SK-N-MC (cell line): Measurements from ENCODE around the gene ARMS2.
A peak's percentile ranks its signal among the peaks of the same experiment; 100 is the strongest.

Experiments used
- DNase-seq: peaks from one replicate; pipeline ENCODE4 v3.0.0-alpha.2; 2011; ENCODE audit warnings: low read depth, low spot score
- H3K27ac ChIP-seq: fragments of 200-600 bp; sonication (generic); 2 replicates; pipeline ENCODE4 v1.5.1; 2016; ENCODE audit warnings: mixed run types
- H3K36me3 ChIP-seq: fragments of 200-600 bp; sonication (generic); 2 replicates; pipeline ENCODE4 v1.6.1; 2017; ENCODE audit warnings: antibody characterized with exemption, low read length, mixed read lengths; ENCODE audit not compliant: insufficient read depth
- H3K4me3 ChIP-seq: fragments of 200-600 bp; sonication (generic); 2 replicates; pipeline ENCODE4 v1.5.1; 2016
- H3K9ac ChIP-seq: fragments of 200-600 bp; sonication (generic); 2 replicates; pipeline ENCODE4 v1.8.0; 2017; ENCODE audit warnings: mixed run types, mixed read lengths; ENCODE audit not compliant: insufficient read length
- H3K9me3 ChIP-seq: fragments of 200-600 bp; sonication (generic); 2 replicates; pipeline ENCODE4 v1.6.1; 2017; ENCODE audit warnings: low read depth, mild to moderate bottlenecking, antibody characterized with exemption, low read length, moderate library complexity, mixed read lengths
- EZH2 ChIP-seq: fragments of 200-600 bp; sonication (generic); IDR thresholded peaks from one replicate; pipeline ENCODE4 v1.6.1; 2017; ENCODE audit warnings: antibody characterized with exemption
- FOXP2 ChIP-seq: optimal IDR thresholded peaks from 2 replicates; pipeline ENCODE3; 2011; ENCODE audit warnings: mild to moderate bottlenecking, moderate library complexity; ENCODE audit not compliant: insufficient read depth; ENCODE audit errors: extremely low read length, control extremely low read depth
- POLR2AphosphoS5 ChIP-seq: IDR thresholded peaks from 2 replicates; pipeline ENCODE4 v1.6.1; 2012; ENCODE audit warnings: mild to moderate bottlenecking, low read depth, low read length, borderline replicate concordance

Gene ARMS2

GRCh38 chr10:122421742-122422141 is 32.7 kb upstream of the ARMS2 start:
- TF ChIP-seq FOXP2 = no peak
- DNase-seq = no peak
- Histone ChIP-seq H3K27ac (no peak overlapping the region), H3K9ac (no peak overlapping the region), H3K9me3 (no peaks in the 10 kb centered on the region), H3K4me3 (no peak overlapping the region), H3K36me3 (no peaks in the 10 kb centered on the region)

- DNase-seq = no peak
- Histone ChIP-seq H3K9me3 (no peaks in the 10 kb centered on the region), H3K9ac (no peak overlapping the region), H3K4me3 (no peak overlapping the region), H3K27ac (no peak overlapping the region), H3K36me3 (no peaks in the 10 kb centered on the region)
- TF ChIP-seq POLR2AphosphoS5 (no peak), FOXP2 (no peak), EZH2 (no peak)
Measured at GRCh38 chr10:122422266-122422989, 32.0 kb upstream of the ARMS2 start.

GRCh38 chr10:122424059-122424458 is 30.4 kb upstream of the ARMS2 start:
- no peaks in the 10 kb centered on the region for H3K36me3 ChIP-seq

GRCh38 chr10:122426829-122427228 is 27.6 kb upstream of the ARMS2 start:
- Histone ChIP-seq H3K27ac (no peak overlapping the region), H3K4me3 (no peak overlapping the region), H3K9me3 (no peaks in the 10 kb centered on the region), H3K9ac (no peak overlapping the region), H3K36me3 (no peaks in the 10 kb centered on the region)
- no peak for TF ChIP-seq FOXP2
- TF ChIP-seq EZH2 = no peak
- no peak for TF ChIP-seq POLR2AphosphoS5
- no peak for DNase-seq

More at GRCh38 chr10:122424059-122424458, 30.4 kb upstream of the ARMS2 start:
- TF ChIP-seq FOXP2 (no peak), POLR2AphosphoS5 (no peak), EZH2 (no peak)
- H3K9ac ChIP-seq = no peak overlapping the region
- no peak overlapping the region for H3K27ac ChIP-seq
- no peaks in the 10 kb centered on the region for H3K9me3 ChIP-seq
- DNase-seq = no peak
- H3K4me3 ChIP-seq = no peak overlapping the region

- Histone ChIP-seq H3K9me3 (no peaks in the 10 kb centered on the region), H3K9ac (no peak overlapping the region), H3K27ac (no peak overlapping the region), H3K4me3 (no peak overlapping the region), H3K36me3 (no peaks in the 10 kb centered on the region)
- no peak for DNase-seq
- TF ChIP-seq EZH2 (no peak), FOXP2 (no peak), POLR2AphosphoS5 (no peak)
Measured at GRCh38 chr10:122427280-122427679, 27.2 kb upstream of the ARMS2 start.

GRCh38 chr10:122435212-122435827 is 19.1 kb upstream of the ARMS2 start:
- Histone ChIP-seq H3K36me3 (no peaks in the 10 kb centered on the region), H3K4me3 (no peak overlapping the region), H3K9me3 (no peaks in the 10 kb centered on the region), H3K9ac (no peak overlapping the region), H3K27ac (no peak overlapping the region)
- peak; percentile 10 for DNase-seq
- TF ChIP-seq FOXP2 = no peak
- no peak for TF ChIP-seq POLR2AphosphoS5
- no peak for TF ChIP-seq EZH2

- Histone ChIP-seq H3K36me3 (no peaks in the 10 kb centered on the region), H3K4me3 (no peak overlapping the region), H3K9me3 (no peaks in the 10 kb centered on the region), H3K9ac (no peak overlapping the region), H3K27ac (no peak overlapping the region)
- TF ChIP-seq FOXP2 = no peak
- no peak for TF ChIP-seq EZH2
- no peak for TF ChIP-seq POLR2AphosphoS5
- no peak for DNase-seq
Measured at GRCh38 chr10:122441961-122442360, 12.5 kb upstream of the ARMS2 start.

GRCh38 chr10:122445469-122445868 is 9.0 kb upstream of the ARMS2 start:
- no peak for DNase-seq
- H3K9me3 ChIP-seq = no peaks in the 10 kb centered on the region
- H3K36me3 ChIP-seq = no peaks in the 10 kb centered on the region
- H3K27ac ChIP-seq = no peak overlapping the region
- TF ChIP-seq EZH2 (no peak), FOXP2 (no peak), POLR2AphosphoS5 (no peak)
- no peak overlapping the region for H3K9ac ChIP-seq
- no peak overlapping the region for H3K4me3 ChIP-seq

- DNase-seq = no peak
- no peak overlapping the region for H3K9ac ChIP-seq
- no peak for TF ChIP-seq EZH2
- no peak for TF ChIP-seq POLR2AphosphoS5
- TF ChIP-seq FOXP2 = no peak
- H3K27ac ChIP-seq = no peak overlapping the region
- H3K9me3 ChIP-seq = no peaks in the 10 kb centered on the region
- H3K36me3 ChIP-seq = no peaks in the 10 kb centered on the region
- no peak overlapping the region for H3K4me3 ChIP-seq
Measured at GRCh38 chr10:122445904-122446303, 8.5 kb upstream of the ARMS2 start.
